Activated CD8-positive, alpha-beta memory T cell treated with anti-CD3 and anti-CD28 coated beads, Interleukin-2, amount 50 U/mL, for 1 hour (primary cell): ENCODE results near the gene PRR5L.

Experiments used
- DNase-seq: peaks from one replicate; pipeline ENCODE4 v3.0.0-alpha.2; 2020; ENCODE audit errors: extremely low read depth

The PRR5L gene

DNA sequence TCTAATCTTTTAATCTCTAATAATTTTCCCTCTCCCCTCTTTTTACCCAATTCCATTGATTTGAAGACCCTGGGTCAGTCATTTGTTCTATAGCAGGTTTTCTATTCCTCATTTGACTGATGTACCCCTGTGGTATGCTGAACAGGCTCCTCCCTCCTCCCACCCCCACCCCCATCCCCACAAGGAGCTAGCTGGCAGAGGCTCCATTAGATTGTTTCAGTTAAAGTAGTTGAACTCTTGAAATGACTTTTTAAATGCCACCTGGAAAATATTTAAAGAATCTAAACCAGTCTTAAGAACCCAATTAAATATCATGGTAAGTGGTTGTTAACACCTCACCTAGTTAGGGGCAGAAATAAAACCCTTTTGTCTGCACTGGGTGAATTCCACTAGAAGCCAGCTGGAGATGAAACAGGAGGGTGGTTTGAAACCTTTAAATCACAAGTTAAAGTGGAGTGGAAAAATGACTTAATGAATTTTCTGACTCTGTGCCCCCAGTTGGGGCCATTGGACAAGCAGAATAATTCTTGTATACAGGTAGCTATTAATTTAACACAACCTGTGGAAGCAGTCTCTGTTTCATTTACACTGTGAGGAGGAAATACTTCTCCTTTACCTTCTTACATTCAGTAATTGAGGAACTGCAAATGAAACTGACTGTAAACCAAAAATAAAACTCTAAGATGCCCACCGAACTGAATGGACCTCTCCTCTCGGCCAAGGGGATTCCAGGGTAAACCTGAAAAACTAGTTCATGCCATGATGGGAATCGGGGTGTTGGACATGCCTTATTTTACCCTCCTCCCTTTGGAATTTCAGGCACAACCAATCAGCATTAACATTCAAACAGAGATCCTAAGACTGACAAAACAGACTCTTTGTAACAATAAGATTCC lies 30.7 kb downstream of the PRR5L start:
- no peak for DNase-seq

- DNase-seq: no peak
Measured at GRCh38 chr11:36328966-36329673, 33.0 kb downstream of the PRR5L start.

GRCh38 chr11:36330411-36330810 lies 34.3 kb downstream of the PRR5L start:
- no peak for DNase-seq

GRCh38 chr11:36333468-36333867 lies 37.4 kb downstream of the PRR5L start:
- no peak for DNase-seq

GRCh38 chr11:36333897-36334296 lies 37.8 kb downstream of the PRR5L start:
- DNase-seq: no peak

DNA sequence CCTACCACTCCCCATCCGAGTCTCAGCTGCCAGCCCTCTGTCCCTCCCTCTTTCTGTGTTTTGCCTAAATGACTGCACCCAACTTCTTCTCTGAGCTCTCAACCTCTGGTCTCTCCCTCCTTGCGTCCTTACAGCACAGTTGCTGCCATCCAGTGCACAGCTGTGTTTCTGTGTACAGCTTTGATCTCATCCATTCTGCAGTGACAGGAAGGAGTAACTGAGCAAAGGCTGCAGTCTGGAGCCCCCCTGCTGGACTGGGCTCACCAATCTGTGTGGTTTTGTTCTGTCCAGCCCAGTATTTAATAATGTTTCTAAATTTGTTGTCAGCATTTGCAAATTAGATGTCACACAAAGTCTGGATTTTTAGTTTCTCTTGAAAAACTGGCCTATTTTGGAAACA lies 43.8 kb downstream of the PRR5L start:
- no peak for DNase-seq

- DNase-seq: no peak
Measured at GRCh38 chr11:36340897-36341296, 44.8 kb downstream of the PRR5L start.

- no peak for DNase-seq
Measured at GRCh38 chr11:36341915-36342314, 45.8 kb downstream of the PRR5L start.

DNA sequence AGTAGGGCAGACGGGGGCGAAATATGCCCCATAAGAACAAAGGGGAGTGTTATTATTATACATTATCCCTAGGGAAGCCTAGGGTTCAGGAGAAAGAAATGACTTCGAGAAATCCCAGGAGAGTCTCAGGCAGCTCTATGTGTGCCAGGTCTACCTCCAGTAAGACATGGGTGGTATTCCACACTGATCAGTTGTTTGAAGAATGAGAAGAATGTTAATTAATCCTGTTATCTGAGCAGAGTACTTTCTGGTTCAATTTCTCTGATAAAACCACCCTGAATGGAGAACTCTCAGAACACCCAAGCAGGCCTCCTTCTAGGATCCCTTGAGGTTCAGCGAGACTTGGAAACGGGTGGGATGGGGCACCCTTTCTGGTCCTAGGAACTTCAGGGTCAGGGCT lies 46.2 kb downstream of the PRR5L start:
- DNase-seq: no peak

- no peak for DNase-seq
Measured at GRCh38 chr11:36343436-36343835, 47.3 kb downstream of the PRR5L start.

DNA sequence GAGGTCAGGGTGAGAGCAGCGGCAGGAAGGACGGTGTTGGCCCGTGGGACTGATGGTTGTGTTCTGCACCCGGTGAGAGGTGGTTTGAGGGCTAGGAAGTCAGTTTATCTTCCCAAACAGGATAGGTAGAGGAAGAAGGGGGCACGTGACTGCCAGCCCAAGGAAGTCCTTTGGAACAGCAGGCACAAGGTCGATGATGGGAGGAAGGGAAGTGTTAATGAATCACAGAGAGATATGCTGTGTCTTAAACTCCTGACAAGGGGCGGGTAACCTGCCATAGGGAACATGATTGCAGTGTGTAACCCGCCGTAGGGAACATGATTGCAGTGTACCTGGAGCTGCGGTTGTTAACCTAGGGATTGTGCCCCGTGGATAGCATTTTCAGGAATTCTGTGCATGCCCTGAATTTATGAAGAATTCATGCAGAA lies 49.0 kb downstream of the PRR5L start:
- no peak for DNase-seq

- DNase-seq: no peak
Measured at GRCh38 chr11:36345535-36346141, 49.5 kb downstream of the PRR5L start.

- no peak for DNase-seq
Measured at GRCh38 chr11:36346562-36347383, 50.7 kb downstream of the PRR5L start.

- DNase-seq: no peak
Measured at GRCh38 chr11:36347384-36347906, 51.4 kb downstream of the PRR5L start.

GRCh38 chr11:36349351-36350136 lies 53.5 kb downstream of the PRR5L start:
- no peak for DNase-seq

DNA sequence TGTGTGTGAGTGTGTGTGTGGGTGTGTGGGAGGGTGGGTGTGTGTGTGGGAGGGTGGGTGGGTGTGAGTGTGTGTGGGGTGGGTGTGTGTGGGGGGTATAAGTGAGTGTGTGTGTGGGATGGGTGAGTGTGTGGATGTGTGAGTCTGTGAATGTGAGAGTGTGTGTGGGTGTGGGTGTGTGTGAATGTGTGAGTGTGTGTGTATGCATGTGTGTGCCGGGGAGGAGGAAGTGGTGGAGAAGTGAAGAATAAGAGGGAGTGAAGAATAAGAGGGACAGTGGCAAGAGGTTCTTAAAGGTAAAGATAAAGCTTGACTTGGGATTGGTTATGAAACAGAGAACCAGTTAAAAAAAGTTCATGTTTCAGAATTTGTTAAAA lies 54.0 kb downstream of the PRR5L start:
- no peak for DNase-seq

DNA sequence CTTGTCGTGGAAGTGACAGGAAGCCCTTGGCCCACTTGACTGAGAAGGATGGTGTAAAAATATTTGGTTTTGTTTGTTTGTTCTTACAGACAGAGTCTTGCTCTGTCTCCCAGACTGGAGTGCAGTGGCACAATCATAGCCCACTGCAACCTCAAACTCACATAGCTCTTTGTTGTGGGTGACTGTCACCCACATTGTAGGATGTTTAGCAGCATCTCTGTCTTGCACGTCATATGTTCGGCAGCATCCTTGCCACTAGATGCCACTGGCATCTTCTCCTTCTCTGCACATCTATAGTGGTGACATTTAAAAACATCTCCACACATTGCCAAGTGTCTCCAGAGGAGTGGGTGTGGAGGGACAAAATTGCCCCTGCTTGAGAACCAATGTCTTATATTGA lies 56.8 kb downstream of the PRR5L start:
- DNase-seq: peak; percentile 29

GRCh38 chr11:36354221-36355003 lies 58.3 kb downstream of the PRR5L start:
- no peak for DNase-seq

DNA sequence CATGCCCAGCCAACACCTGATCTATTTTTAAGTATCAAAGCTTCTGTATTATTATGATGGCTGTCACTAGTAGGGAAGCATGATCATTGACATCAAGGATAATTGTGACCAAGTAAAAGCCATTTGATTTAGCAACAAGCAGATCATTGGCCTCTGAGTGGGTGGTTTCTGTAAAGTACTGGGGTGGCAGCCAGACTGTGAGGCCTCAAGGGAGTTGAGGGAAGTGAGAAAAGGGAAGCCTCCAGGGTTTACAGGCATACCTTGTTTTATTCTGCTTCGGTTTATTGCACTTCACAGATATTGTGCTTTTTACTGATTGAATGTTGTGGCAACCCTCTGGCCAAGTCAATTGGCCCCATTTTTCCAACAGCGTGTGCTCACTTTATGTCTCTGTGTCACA lies 60.1 kb downstream of the PRR5L start:
- DNase-seq: no peak

GRCh38 chr11:36357831-36358230 lies 61.7 kb downstream of the PRR5L start:
- no peak for DNase-seq
